Measurements from ENCODE around the gene PET100. TPM values are rescaled to one million over a fixed set of nuclear protein-coding genes. Genes with fewer than 3 reads are reported as not detected.

Gene PET100
- polyA plus RNA-seq, 1 donor from 2014 or later = 105 TPM

DNA sequence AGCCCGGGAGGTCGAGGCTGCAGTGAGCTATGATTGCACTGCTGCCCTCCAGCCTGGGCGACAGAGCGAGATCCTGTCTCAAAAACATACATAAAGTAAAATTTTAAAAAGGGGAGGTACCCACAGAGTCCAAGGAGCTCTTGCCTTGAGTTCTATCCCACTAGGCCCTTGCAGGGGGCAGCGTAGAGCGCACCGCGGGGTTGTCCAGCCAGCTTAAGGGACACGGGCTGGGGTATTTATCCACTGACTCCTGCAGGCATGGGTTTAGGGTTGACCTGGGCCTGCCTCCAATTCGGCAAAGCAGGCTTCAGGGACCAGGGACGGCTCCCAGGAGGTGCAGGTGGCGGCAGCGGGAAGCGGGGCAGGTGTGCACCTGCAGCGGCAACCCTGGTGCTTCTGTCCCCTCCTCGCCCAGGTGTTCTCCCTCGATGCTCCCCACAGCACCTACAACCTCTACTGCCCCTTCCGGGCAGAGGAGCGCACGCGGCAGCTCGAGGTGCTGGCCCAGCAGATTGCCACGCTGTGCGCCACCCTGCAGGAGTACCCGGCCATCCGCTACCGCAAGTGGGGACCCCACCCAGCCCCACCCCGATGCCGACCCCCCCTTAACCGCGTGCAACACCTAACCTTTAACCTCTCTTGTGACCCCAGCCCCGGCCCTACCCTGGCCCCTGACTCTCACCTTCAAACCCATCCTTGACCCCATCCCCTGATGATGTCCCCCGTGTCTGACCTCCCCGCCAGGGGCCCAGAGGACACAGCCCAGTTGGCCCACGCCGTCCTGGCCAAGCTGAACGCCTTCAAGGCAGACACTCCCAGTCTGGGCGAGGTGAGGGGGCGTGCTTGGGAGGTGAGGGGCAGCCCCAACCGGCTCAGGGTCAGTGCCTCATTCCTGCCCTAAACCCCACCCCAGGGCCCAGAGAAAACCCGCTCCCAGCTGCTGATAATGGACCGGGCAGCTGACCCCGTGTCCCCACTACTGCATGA is 12.0 kb downstream of the PET100 start:
- H3F3A ChIP-seq (ENCODE audit: insufficient read depth, low read length, poor library complexity, severe bottlenecking) = no peaks in the 10 kb centered on the region
- TF ChIP-seq EZH2 (IDR thresholded peaks at IDR 0.05; ENCODE audit: borderline replicate concordance, insufficient read depth, low read length, poor library complexity, severe bottlenecking) = no peak
- no peak for TF ChIP-seq EP300 (conservative IDR thresholded peaks at IDR 0.05; ENCODE audit: poor library complexity, severe bottlenecking)
- no peak for TF ChIP-seq SMC3 (conservative IDR thresholded peaks at IDR 0.05; ENCODE audit: poor library complexity)
- no peak for TF ChIP-seq MXI1 (conservative IDR thresholded peaks at IDR 0.05; ENCODE audit: poor library complexity, severe bottlenecking)
- no peak for TF ChIP-seq TAF1 (IDR thresholded peaks at IDR 0.05; ENCODE audit: low read depth)
- TF ChIP-seq CTCF (IDR thresholded peaks at IDR 0.05; ENCODE audit: poor library complexity, severe bottlenecking) = no peak
- TF ChIP-seq RAD21 (conservative IDR thresholded peaks at IDR 0.05) = no peak
- TF ChIP-seq, protein P1, sequence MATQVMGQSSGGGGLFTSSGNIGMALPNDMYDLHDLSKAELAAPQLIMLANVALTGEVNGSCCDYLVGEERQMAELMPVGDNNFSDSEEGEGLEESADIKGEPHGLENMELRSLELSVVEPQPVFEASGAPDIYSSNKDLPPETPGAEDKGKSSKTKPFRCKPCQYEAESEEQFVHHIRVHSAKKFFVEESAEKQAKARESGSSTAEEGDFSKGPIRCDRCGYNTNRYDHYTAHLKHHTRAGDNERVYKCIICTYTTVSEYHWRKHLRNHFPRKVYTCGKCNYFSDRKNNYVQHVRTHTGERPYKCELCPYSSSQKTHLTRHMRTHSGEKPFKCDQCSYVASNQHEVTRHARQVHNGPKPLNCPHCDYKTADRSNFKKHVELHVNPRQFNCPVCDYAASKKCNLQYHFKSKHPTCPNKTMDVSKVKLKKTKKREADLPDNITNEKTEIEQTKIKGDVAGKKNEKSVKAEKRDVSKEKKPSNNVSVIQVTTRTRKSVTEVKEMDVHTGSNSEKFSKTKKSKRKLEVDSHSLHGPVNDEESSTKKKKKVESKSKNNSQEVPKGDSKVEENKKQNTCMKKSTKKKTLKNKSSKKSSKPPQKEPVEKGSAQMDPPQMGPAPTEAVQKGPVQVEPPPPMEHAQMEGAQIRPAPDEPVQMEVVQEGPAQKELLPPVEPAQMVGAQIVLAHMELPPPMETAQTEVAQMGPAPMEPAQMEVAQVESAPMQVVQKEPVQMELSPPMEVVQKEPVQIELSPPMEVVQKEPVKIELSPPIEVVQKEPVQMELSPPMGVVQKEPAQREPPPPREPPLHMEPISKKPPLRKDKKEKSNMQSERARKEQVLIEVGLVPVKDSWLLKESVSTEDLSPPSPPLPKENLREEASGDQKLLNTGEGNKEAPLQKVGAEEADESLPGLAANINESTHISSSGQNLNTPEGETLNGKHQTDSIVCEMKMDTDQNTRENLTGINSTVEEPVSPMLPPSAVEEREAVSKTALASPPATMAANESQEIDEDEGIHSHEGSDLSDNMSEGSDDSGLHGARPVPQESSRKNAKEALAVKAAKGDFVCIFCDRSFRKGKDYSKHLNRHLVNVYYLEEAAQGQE (IDR thresholded peaks at IDR 0.05; ENCODE audit: borderline replicate concordance) = no peak
- TF ChIP-seq POLR2AphosphoS5 (IDR thresholded peaks at IDR 0.05) = no peak
- H3K27ac ChIP-seq (ENCODE audit: low read length) = no peak overlapping the region
- H3K36me3 ChIP-seq (ENCODE audit: insufficient read depth, low read length) = no peaks in the 10 kb centered on the region
- peaks cover 14% of the 10 kb centered on the region for H3K27me3 ChIP-seq (ENCODE audit: insufficient read depth, low read depth, low read length)
- H3K9me2 ChIP-seq (ENCODE audit: insufficient read depth, low read length) = no peaks in the 10 kb centered on the region
- no peak overlapping the region for H3K9ac ChIP-seq (ENCODE audit: low read length)
- no peak overlapping the region for H3K4me3 ChIP-seq (ENCODE audit: low read length)
- H3K9me3 ChIP-seq (ENCODE audit: low read length) = no peaks in the 10 kb centered on the region
- no peaks in the 10 kb centered on the region for H4K20me1 ChIP-seq (ENCODE audit: insufficient read depth)
- no peak overlapping the region for H2AFZ ChIP-seq (ENCODE audit: low read depth, low read length)
- H3K4me2 ChIP-seq (ENCODE audit: low read length) = no peak overlapping the region
- H3K79me2 ChIP-seq (replicated peaks; ENCODE audit: insufficient read depth, low read length) = no peaks in the 10 kb centered on the region

GRCh38 chr19:7642295-7643030 is 12.9 kb downstream of the PET100 start:
- no peak for TF ChIP-seq CTCF (IDR thresholded peaks at IDR 0.05; ENCODE audit: poor library complexity, severe bottlenecking)
- no peak for TF ChIP-seq SMC3 (conservative IDR thresholded peaks at IDR 0.05; ENCODE audit: poor library complexity)
- TF ChIP-seq, protein P1 (IDR thresholded peaks at IDR 0.05; ENCODE audit: borderline replicate concordance) = no peak

More at GRCh38 chr19:7642295-7643030, 12.9 kb downstream of the PET100 start:
- H4K20me1 ChIP-seq (ENCODE audit: insufficient read depth) = no peaks in the 10 kb centered on the region
- peaks cover 5% of the 10 kb centered on the region for H3K27me3 ChIP-seq (ENCODE audit: insufficient read depth, low read depth, low read length)
- H3F3A ChIP-seq (ENCODE audit: insufficient read depth, low read length, poor library complexity, severe bottlenecking) = no peaks in the 10 kb centered on the region
- no peak overlapping the region for H3K9ac ChIP-seq (ENCODE audit: low read length)
- H3K9me2 ChIP-seq (ENCODE audit: insufficient read depth, low read length) = no peaks in the 10 kb centered on the region
- H3K9me3 ChIP-seq (ENCODE audit: low read length) = no peaks in the 10 kb centered on the region
- H3K27ac ChIP-seq (ENCODE audit: low read length) = no peak overlapping the region
- H3K79me2 ChIP-seq (replicated peaks; ENCODE audit: insufficient read depth, low read length) = no peaks in the 10 kb centered on the region
- no peak overlapping the region for H2AFZ ChIP-seq (ENCODE audit: low read depth, low read length)
- no peak overlapping the region for H3K4me3 ChIP-seq (ENCODE audit: low read length)
- H3K4me2 ChIP-seq (ENCODE audit: low read length) = no peak overlapping the region
- no peaks in the 10 kb centered on the region for H3K36me3 ChIP-seq (ENCODE audit: insufficient read depth, low read length)

Measured in neural cell (in vitro differentiated cells).